Spleen (tissue), 11 donors: ENCODE measurements around the gene CXCL16. TPM values are rescaled to one million over a fixed set of nuclear protein-coding genes. Genes with fewer than 3 reads are reported as not detected.
"Not testable (repeated sequence)": the region's sequence is repeated elsewhere in the genome, so short reads cannot be mapped to it uniquely, and the experiment has no call there.

Experiments
- DNase-seq: peaks from one replicate; pipeline ENCODE4 v3.0.0-alpha.2; 2020
- H3K27ac ChIP-seq, 8 donors: fragments of 200-600 bp; sonication (generic) in 7 of 8; 1 replicate in 4 of 8; 2 replicates in 4 of 8; pipeline versions ENCODE4 v1.5.0 to v1.8.0; 2016 to 2021; ENCODE audit warnings: inconsistent platforms in 4 of 8, mild to moderate bottlenecking in 4 of 8, moderate library complexity in 1 of 8
- H3K27me3 ChIP-seq, 7 donors: fragments of 200-600 bp; sonication (generic) in 6 of 7; replicated peaks in 1 of 7; 1 replicate in 4 of 7; 2 replicates in 3 of 7; pipeline versions ENCODE4 v1.5.0 to v1.8.0; 2016 to 2021; ENCODE audit warnings: inconsistent platforms in 3 of 7, mild to moderate bottlenecking in 1 of 7
- H3K36me3 ChIP-seq, 6 donors: fragments of 200-600 bp; sonication (generic) in 5 of 6; 1 replicate in 4 of 6; 2 replicates in 2 of 6; pipeline versions ENCODE4 v1.5.0 to v1.8.0; 2016 to 2021; ENCODE audit warnings: inconsistent platforms in 2 of 6
- H3K4me1 ChIP-seq, 6 donors: fragments of 200-600 bp; sonication (generic) in 5 of 6; 1 replicate in 3 of 6; 2 replicates in 3 of 6; pipeline versions ENCODE4 v1.5.0 to v1.8.0; 2016 to 2021; ENCODE audit warnings: inconsistent platforms in 3 of 6
- H3K4me3 ChIP-seq, 8 donors: fragments of 200-600 bp; sonication (generic) in 7 of 8; 1 replicate in 4 of 8; 2 replicates in 4 of 8; pipeline versions ENCODE4 v1.5.0 to v1.8.0; 2016 to 2021; ENCODE audit warnings: inconsistent platforms in 4 of 8, mild to moderate bottlenecking in 4 of 8, moderate library complexity in 2 of 8
- H3K9me3 ChIP-seq, 8 donors: fragments of 200-600 bp; sonication (generic) in 7 of 8; 1 replicate in 4 of 8; 2 replicates in 4 of 8; pipeline versions ENCODE4 v1.5.0 to v1.8.0; 2016 to 2021; ENCODE audit warnings: inconsistent platforms in 4 of 8
- CTCF ChIP-seq, 11 experiments: fragments of 200-600 bp in 7 of 11; fragments of 450-650 bp in 4 of 11; sonication (generic) in 4 of 11; IDR thresholded peaks in 8 of 11; conservative IDR thresholded peaks in 3 of 11; 1 replicate in 7 of 11; 2 replicates in 4 of 11; pipeline versions ENCODE4 v1.4.0 to v1.8.0; 2016 to 2021; ENCODE audit warnings: antibody characterized with exemption in 11 of 11, inconsistent platforms in 4 of 11, mild to moderate bottlenecking in 1 of 11
- POLR2A ChIP-seq, 3 donors: fragments of 450-650 bp; IDR thresholded peaks; one replicate each; pipeline ENCODE4 v1.5.1; 2017; ENCODE audit warnings: antibody characterized with exemption in 3 of 3, mild to moderate bottlenecking in 1 of 3
- POLR2AphosphoS5 ChIP-seq, 3 donors: sonication (generic); formaldehyde crosslinking; IDR thresholded peaks; one replicate each; pipeline ENCODE4 v1.5.1; 2017; ENCODE audit warnings: antibody characterized with exemption in 3 of 3
- WGBS, 5 donors: extraction: QIAGEN DNeasy Blood & Tissue Kit in 3 of 5; methylation state at CpG; one replicate each; pipeline versions ENCODE4 v1.1.5 to v1.1.7; 2013 to 2018; 5-methylcytosine and 5-hydroxymethylcytosine counted together
- intact Hi-C: fragments of 100-400 bp; cut with DNase I; formaldehyde crosslinking; loops from one replicate; pipeline ENCODE4 v1.15.0; 2023; ENCODE audit warnings: low total_unique reads
- polyA plus RNA-seq, 3 donors: library from polyadenylated mRNA; stranded (reverse); fragments of 200-250 nt; gene quantifications; one replicate each; pipeline ENCODE4 v1.2.1, GENCODE V29; 2013
- total RNA-seq, 7 donors: library from RNA; depleted of rRNA in 3 of 7; stranded (reverse); fragments of >200 nt in 3 of 7; fragmentation: NEBNext Ultra II Directional in 4 of 7; extraction: Animal tissue kit (Norgen Biotek cat#: 25700) in 4 of 7; gene quantifications; one replicate each; pipeline versions ENCODE4 v1.1.0 to v1.2.1, GENCODE V29; 2016 to 2021
- donor health status: healthy with polysubstance abuse.
- donor health status: DM: no; HTN: no; CAD: no; lungs with moderate emphysema.
- donor health status: DM: no; HTN: no; CAD: no.
- donor health status: Bipolar disorder and iron deficiency.
- donor health status: healthy.
- donor health status: DM: no; HTN: no; CAD: no.
- donor health status: DM: yes; HTN: yes; CAD: no.

CXCL16 gene
- total and polyA plus RNA-seq, 10 donors = 11.5 to 104 (median 58.7) TPM

GRCh38 chr17:4715063-4715744 is 24.5 kb downstream of the CXCL16 start:
- no peaks in the 10 kb centered on the region for H3K9me3 ChIP-seq
- intact Hi-C loops = loop anchor here (10.0 kb wide), 1 partner anchor 80 kb away; the partner anchor contains the start of gene PSMB6
- H3K27me3 ChIP-seq = no peaks in the 10 kb centered on the region
- peak; percentile 88 for DNase-seq
- TF ChIP-seq CTCF (IDR thresholded peaks at IDR 0.05 in 8 of 11, conservative IDR thresholded peaks at IDR 0.05 in 3 of 11) = no peak
- TF ChIP-seq POLR2AphosphoS5 (IDR thresholded peaks at IDR 0.05) = peak; percentile 67 to 76 (median 75)
- TF ChIP-seq POLR2A (IDR thresholded peaks at IDR 0.05) = no peak
- peaks cover 0 to 67% (median 44%) of the 10 kb centered on the region in 6 donors for H3K36me3 ChIP-seq
- WGBS, 5 donors = 32 to 50% (median 40%) methylated on average over 11 of the region's 11 CpGs
- H3K27ac ChIP-seq = peak overlapping the region in 7 of 8 donors; percentile 74 to 99 (median 96)
- H3K4me1 ChIP-seq = peaks cover 23 to 93% (median 61%) of the 10 kb centered on the region in 6 donors
- peak overlapping the region in 5 of 8 donors; percentile 7 to 93 (median 21) for H3K4me3 ChIP-seq

- H3K27me3 ChIP-seq, DNase-seq, H3K9me3 ChIP-seq: not testable (repeated sequence)
- intact Hi-C loops = loop anchor here (10.0 kb wide), 1 partner anchor 80 kb away; the partner anchor contains the start of gene PSMB6
- 31 to 54% (median 44%) methylated on average over 8 to 11 of the region's 15 CpGs for WGBS, 5 donors
- Histone ChIP-seq H3K27ac (peak overlapping the region in 7 of 8 donors; percentile 74 to 99 (median 96)), H3K4me3 (peak overlapping the region in 5 of 8 donors; percentile 7 to 93 (median 21)), H3K36me3 (peaks cover 0 to 60% (median 37%) of the 10 kb centered on the region in 6 donors), H3K4me1 (peaks cover 23 to 92% (median 66%) of the 10 kb centered on the region in 6 donors)
These were observed 25.2 kb downstream of the CXCL16 start for GRCh38 chr17:4714340-4715062.

GRCh38 chr17:4712526-4712925 is 27.2 kb downstream of the CXCL16 start:
- Histone ChIP-seq H3K27ac (peak overlapping the region in 7 of 8 donors; percentile 91 to 99 (median 96)), H3K9me3 (no peaks in the 10 kb centered on the region), H3K27me3 (no peaks in the 10 kb centered on the region), H3K36me3 (peaks cover 0 to 40% (median 18%) of the 10 kb centered on the region in 6 donors), H3K4me3 (peak overlapping the region in 6 of 8 donors; percentile 65 to 93 (median 76)), H3K4me1 (peaks cover 23 to 81% (median 60%) of the 10 kb centered on the region in 6 donors)
- DNase-seq = no peak
- WGBS, 5 donors = 75 to 92% (median 81%) methylated on average over 3 of the region's 3 CpGs
- intact Hi-C loops = loop anchor here (10.0 kb wide), 1 partner anchor 82 kb away; the partner anchor contains the start of gene PSMB6
- TF ChIP-seq POLR2AphosphoS5 (IDR thresholded peaks at IDR 0.05) (peak in 1 of 3 donors; percentile 42), POLR2A (IDR thresholded peaks at IDR 0.05) (no peak)

GRCh38 chr17:4711661-4712181 is 28.0 kb downstream of the CXCL16 start:
- Histone ChIP-seq H3K4me3 (peak overlapping the region; percentile 6 to 93 (median 70)), H3K4me1 (peaks cover 23 to 73% (median 58%) of the 10 kb centered on the region in 6 donors), H3K27me3 (no peaks in the 10 kb centered on the region), H3K9me3 (no peaks in the 10 kb centered on the region), H3K36me3 (peaks cover 0 to 32% (median 10%) of the 10 kb centered on the region in 6 donors), H3K27ac (peak overlapping the region; percentile 85 to 99 (median 95))
- WGBS, 5 donors = 3 to 16% (median 10%) methylated on average over 4 to 6 of the region's 6 CpGs
- intact Hi-C loops = loop anchor here (10.0 kb wide), 1 partner anchor 83 kb away; the partner anchor contains the start of gene PSMB6
- no peak for DNase-seq
- no peak for TF ChIP-seq POLR2A (IDR thresholded peaks at IDR 0.05)
- peak in 2 of 3 donors; percentile 14 to 30 for TF ChIP-seq POLR2AphosphoS5 (IDR thresholded peaks at IDR 0.05)
- no peak for TF ChIP-seq CTCF (IDR thresholded peaks at IDR 0.05 in 8 of 11, conservative IDR thresholded peaks at IDR 0.05 in 3 of 11)
